ENCODE measurements around the gene MAGI1. TPM values are rescaled to one million over a fixed set of nuclear protein-coding genes. Genes with fewer than 3 reads are reported as not detected.

MAGI1 gene
- total RNA-seq, 3 donors from 2014 or later (not counting 1 experiment from before 2014, with no cell fraction given), result not detected

DNA sequence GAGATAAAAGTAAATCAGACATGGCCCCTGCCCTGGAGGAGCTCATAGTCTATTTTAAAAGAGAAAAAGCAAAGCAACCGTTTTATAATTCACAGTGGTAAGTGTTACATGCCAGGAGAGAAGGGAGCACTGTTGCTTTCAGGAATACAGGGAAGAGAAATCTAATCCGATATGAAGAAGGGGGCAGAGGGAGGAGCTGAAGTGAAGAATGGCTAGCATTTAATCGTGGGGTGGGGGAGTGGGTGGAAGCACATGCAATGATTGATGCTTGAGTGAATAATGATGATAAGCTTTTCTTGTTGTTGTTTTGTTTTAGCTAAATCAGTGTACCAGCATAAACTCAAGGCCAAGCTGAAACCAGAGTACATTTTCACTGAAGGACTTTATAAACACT lies 629.5 kb downstream of the MAGI1 start:
- no peak overlapping the region for H3K4me3 ChIP-seq (ENCODE audit: low read length)
- peaks cover 5 to 8% of the 10 kb centered on the region in 2 donors for H3K9me3 Mint-ChIP-seq
- no peak overlapping the region for H3K27ac Mint-ChIP-seq
- no peak overlapping the region for H3K4me3 Mint-ChIP-seq
- no peaks in the 10 kb centered on the region for H3K4me1 Mint-ChIP-seq
- ATAC-seq (no peak), DNase-seq (no peak)
- 76% methylated on average over 3 of the region's 3 CpGs for WGBS (ENCODE audit: insufficient coverage)
- H3K36me3 ChIP-seq (ENCODE audit: control insufficient read depth, insufficient read depth, low read length), result no peaks in the 10 kb centered on the region
- H3K36me3 Mint-ChIP-seq, result no peaks in the 10 kb centered on the region
- H3K4me1 ChIP-seq (ENCODE audit: control insufficient read depth, insufficient read depth, low read length), result no peaks in the 10 kb centered on the region
- intact Hi-C loops (cut with micrococcal nuclease), result no loop called here
- TF ChIP-seq, protein P1, sequence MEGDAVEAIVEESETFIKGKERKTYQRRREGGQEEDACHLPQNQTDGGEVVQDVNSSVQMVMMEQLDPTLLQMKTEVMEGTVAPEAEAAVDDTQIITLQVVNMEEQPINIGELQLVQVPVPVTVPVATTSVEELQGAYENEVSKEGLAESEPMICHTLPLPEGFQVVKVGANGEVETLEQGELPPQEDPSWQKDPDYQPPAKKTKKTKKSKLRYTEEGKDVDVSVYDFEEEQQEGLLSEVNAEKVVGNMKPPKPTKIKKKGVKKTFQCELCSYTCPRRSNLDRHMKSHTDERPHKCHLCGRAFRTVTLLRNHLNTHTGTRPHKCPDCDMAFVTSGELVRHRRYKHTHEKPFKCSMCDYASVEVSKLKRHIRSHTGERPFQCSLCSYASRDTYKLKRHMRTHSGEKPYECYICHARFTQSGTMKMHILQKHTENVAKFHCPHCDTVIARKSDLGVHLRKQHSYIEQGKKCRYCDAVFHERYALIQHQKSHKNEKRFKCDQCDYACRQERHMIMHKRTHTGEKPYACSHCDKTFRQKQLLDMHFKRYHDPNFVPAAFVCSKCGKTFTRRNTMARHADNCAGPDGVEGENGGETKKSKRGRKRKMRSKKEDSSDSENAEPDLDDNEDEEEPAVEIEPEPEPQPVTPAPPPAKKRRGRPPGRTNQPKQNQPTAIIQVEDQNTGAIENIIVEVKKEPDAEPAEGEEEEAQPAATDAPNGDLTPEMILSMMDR (IDR thresholded peaks at IDR 0.05), result no peak
- no peaks in the 10 kb centered on the region for H3K27me3 ChIP-seq (ENCODE audit: control insufficient read depth, insufficient read depth, low read length)
- H3K27me3 Mint-ChIP-seq (ENCODE audit: low read depth in 2 of 2), result no peaks in the 10 kb centered on the region
- no peak overlapping the region for H3K27ac ChIP-seq (ENCODE audit: low read length)
- no peaks in the 10 kb centered on the region for H3K9me3 ChIP-seq (ENCODE audit: control insufficient read depth, insufficient read depth, low read length)

DNA sequence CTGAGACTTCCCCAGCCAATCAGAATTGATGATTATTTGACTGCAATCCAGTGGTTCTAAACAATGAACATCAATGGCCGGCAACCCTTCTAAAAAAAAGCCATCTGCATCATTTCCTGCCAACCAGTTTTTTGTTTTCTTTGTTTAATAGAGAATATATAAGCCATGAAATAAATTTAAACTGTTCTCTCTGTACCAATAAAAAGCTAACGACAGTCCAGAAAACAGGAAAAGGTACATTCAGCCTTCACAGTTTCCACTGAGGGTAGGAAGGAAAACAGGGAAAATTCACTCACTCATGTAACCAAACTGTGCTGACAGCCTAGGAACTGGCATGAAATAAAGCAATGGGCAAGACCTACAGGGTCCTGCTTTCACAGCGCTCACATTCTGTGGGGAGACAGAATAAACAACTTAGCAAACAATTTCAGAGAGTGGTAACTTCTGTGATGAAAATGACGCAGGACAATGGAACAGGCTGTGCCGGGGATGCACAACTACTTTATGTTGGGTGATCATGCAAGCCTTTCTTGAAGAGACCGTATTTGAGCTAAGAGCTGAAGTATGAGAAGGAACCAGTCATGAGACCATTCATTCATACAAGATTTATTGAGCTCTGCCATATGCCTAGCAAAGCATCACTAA lies 630.1 kb downstream of the MAGI1 start:
- no peak overlapping the region for H3K4me3 ChIP-seq (ENCODE audit: low read length)
- ATAC-seq (no peak), DNase-seq (no peak)
- intact Hi-C loops (cut with micrococcal nuclease), result no loop called here
- Mint-ChIP-seq H3K4me3 (no peak overlapping the region), H3K27me3 (ENCODE audit: low read depth in 2 of 2) (no peaks in the 10 kb centered on the region), H3K36me3 (no peaks in the 10 kb centered on the region), H3K9me3 (peaks cover 5 to 8% of the 10 kb centered on the region in 2 donors), H3K4me1 (no peaks in the 10 kb centered on the region), H3K27ac (no peak overlapping the region)
- no peak overlapping the region for H3K27ac ChIP-seq (ENCODE audit: low read length)
- no peaks in the 10 kb centered on the region for H3K4me1 ChIP-seq (ENCODE audit: control insufficient read depth, insufficient read depth, low read length)
- no peaks in the 10 kb centered on the region for H3K36me3 ChIP-seq (ENCODE audit: control insufficient read depth, insufficient read depth, low read length)
- 81% methylated on average over 6 of the region's 6 CpGs for WGBS (ENCODE audit: insufficient coverage)
- H3K27me3 ChIP-seq (ENCODE audit: control insufficient read depth, insufficient read depth, low read length), result no peaks in the 10 kb centered on the region
- TF ChIP-seq, protein P1 (IDR thresholded peaks at IDR 0.05), result no peak
- no peaks in the 10 kb centered on the region for H3K9me3 ChIP-seq (ENCODE audit: control insufficient read depth, insufficient read depth, low read length)

DNA sequence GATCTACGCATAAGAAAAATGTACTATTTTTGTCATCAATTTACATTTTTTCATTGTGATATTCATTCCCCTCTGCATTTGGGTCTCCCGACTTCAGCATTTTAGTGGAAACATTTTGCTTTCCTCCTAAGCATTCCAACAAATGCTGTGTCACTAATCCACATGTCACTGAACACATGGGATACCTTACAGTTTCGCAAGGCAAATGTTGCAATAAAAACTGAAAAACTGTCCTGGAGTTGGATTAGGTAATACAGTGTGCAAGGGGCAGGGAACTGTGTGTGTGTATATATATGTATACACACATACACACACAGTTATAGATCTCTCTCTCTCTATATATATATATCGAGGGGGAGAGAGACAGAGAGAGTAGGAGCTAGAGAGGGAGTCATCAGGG lies 632.2 kb downstream of the MAGI1 start:
- no peak overlapping the region for H3K4me3 Mint-ChIP-seq
- H3K27ac ChIP-seq (ENCODE audit: low read length), result no peak overlapping the region
- WGBS (ENCODE audit: insufficient coverage), result 90% methylated on average over 2 of the region's 4 CpGs
- no peaks in the 10 kb centered on the region for H3K9me3 ChIP-seq (ENCODE audit: control insufficient read depth, insufficient read depth, low read length)
- H3K36me3 ChIP-seq (ENCODE audit: control insufficient read depth, insufficient read depth, low read length), result no peaks in the 10 kb centered on the region
- no peak for DNase-seq
- peaks cover 5 to 6% of the 10 kb centered on the region in 2 donors for H3K9me3 Mint-ChIP-seq
- no peaks in the 10 kb centered on the region for H3K27me3 ChIP-seq (ENCODE audit: control insufficient read depth, insufficient read depth, low read length)
- TF ChIP-seq, protein P1 (IDR thresholded peaks at IDR 0.05), result no peak
- no peak for ATAC-seq
- no peak overlapping the region for H3K4me3 ChIP-seq (ENCODE audit: low read length)
- H3K4me1 Mint-ChIP-seq, result no peaks in the 10 kb centered on the region
- intact Hi-C loops (cut with micrococcal nuclease), result no loop called here
- no peaks in the 10 kb centered on the region for H3K27me3 Mint-ChIP-seq (ENCODE audit: low read depth in 2 of 2)
- no peak overlapping the region for H3K27ac Mint-ChIP-seq
- no peaks in the 10 kb centered on the region for H3K36me3 Mint-ChIP-seq
- H3K4me1 ChIP-seq (ENCODE audit: control insufficient read depth, insufficient read depth, low read length), result no peaks in the 10 kb centered on the region

DNA sequence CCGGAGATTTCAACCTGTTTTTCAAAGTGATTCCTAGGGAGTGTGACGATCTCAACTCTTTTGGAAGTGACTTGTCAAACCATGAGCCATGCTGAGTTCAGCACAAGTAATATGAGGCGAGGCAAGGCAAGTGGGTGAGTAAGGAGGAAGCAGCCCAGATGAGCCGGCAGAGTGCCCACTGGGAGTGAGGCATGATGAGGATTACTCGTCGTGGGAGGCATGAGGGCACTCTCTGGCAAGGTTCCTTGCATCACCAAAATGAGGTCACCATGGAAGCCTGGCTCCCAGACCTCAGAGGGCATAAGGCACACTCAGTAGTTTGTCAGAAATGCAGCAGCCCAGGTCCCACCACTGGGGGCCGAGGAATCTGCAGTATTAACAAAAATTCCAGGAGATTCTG lies 636.1 kb downstream of the MAGI1 start:
- Mint-ChIP-seq H3K27me3 (ENCODE audit: low read depth in 2 of 2) (no peaks in the 10 kb centered on the region), H3K9me3 (no peaks in the 10 kb centered on the region), H3K4me3 (no peak overlapping the region), H3K4me1 (no peaks in the 10 kb centered on the region), H3K36me3 (no peaks in the 10 kb centered on the region), H3K27ac (no peak overlapping the region)
- DNase-seq (no peak), ATAC-seq (no peak)
- H3K36me3 ChIP-seq (ENCODE audit: control insufficient read depth, insufficient read depth, low read length), result no peaks in the 10 kb centered on the region
- 85% methylated on average over 7 of the region's 7 CpGs for WGBS (ENCODE audit: insufficient coverage)
- no peak overlapping the region for H3K27ac ChIP-seq (ENCODE audit: low read length)
- no peaks in the 10 kb centered on the region for H3K4me1 ChIP-seq (ENCODE audit: control insufficient read depth, insufficient read depth, low read length)
- H3K4me3 ChIP-seq (ENCODE audit: low read length), result no peak overlapping the region
- TF ChIP-seq, protein P1 (IDR thresholded peaks at IDR 0.05), result no peak
- no peaks in the 10 kb centered on the region for H3K27me3 ChIP-seq (ENCODE audit: control insufficient read depth, insufficient read depth, low read length)
- H3K9me3 ChIP-seq (ENCODE audit: control insufficient read depth, insufficient read depth, low read length), result no peaks in the 10 kb centered on the region
- intact Hi-C loops (cut with micrococcal nuclease), result no loop called here

Data from natural killer cell (primary cell).